ENCODE data around the gene TBCD.

TBCD gene

DNA sequence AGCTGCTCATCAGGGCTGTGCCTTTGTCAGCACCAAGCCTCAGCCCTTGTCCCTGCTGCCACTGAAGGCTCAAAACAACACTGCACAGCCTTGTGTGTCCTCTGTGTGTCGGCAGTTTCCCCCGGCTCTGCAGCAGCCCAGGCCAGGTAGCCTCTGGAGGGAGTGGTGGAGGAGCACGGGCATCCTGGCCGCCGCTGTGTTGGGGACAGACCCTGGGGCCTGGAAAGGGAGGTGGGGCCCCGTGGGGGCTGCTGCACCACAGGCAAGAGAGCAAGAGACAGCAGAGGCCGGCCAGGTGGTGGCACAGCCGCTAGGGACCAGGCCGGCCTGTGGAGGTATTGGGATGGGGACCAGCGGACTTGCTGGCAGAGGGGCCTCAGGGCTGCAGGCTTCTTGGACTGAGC lies 184.9 kb downstream of the TBCD start:
- DNase-seq (ENCODE audit: low read depth, low spot score): no peak
- H3K4me3 ChIP-seq (ENCODE audit: low read depth, low read length): no peak overlapping the region
- ChIA-PET POLR2A (no interaction called here), CTCF (no interaction called here)
- TF ChIP-seq, protein P1, sequence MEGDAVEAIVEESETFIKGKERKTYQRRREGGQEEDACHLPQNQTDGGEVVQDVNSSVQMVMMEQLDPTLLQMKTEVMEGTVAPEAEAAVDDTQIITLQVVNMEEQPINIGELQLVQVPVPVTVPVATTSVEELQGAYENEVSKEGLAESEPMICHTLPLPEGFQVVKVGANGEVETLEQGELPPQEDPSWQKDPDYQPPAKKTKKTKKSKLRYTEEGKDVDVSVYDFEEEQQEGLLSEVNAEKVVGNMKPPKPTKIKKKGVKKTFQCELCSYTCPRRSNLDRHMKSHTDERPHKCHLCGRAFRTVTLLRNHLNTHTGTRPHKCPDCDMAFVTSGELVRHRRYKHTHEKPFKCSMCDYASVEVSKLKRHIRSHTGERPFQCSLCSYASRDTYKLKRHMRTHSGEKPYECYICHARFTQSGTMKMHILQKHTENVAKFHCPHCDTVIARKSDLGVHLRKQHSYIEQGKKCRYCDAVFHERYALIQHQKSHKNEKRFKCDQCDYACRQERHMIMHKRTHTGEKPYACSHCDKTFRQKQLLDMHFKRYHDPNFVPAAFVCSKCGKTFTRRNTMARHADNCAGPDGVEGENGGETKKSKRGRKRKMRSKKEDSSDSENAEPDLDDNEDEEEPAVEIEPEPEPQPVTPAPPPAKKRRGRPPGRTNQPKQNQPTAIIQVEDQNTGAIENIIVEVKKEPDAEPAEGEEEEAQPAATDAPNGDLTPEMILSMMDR (IDR thresholded peaks at IDR 0.05; ENCODE audit: insufficient read depth, low read length, missing control alignments): no peak

DNA sequence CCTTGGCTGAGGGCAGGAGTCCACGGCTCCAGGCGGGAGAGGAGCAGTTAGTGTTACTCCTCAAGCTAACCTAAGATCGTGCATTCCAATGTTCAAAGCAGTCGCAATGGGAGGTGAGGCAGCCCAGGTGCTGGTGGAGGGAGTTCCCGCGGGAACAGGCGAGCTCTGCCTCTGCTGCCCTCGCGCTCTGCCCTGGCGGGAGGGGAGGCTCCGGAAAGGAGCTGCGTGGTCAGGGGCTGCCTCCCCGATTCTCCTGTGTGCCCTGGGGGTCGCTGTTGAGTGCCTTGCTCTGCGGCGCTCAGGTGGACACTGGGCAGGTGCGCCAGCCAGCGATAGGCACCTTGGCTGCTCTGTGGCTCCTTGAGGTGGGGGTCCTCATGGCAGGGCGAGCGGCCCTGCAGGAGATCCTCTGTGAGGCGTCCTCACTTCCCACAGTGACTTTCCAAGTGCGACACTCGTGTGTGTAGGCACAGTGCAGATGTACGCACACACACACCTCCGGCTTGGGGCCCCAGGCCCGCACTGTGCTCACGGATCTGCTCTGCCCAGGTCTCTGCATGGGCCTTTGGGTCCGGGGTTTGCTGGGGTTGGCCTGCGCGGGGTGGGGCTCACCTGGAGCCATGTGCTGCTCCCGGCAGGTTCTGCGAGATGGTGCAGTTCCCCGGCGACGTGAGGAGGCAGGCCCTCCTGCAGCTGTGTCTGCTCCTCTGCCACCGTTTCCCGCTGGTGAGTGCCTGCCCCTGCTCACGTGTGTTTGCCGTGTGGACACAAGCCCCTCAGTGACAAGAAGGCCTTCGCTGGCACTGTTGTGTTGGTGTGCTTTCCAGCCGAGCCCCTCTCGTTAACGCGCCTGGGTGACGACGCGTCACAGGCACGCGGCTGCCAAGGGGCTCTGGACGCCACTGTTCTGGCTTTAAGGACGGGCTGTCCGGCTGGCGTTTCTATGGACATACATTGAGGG lies 185.8 kb downstream of the TBCD start:
- DNase-seq (ENCODE audit: low read depth, low spot score): no peak
- no peak overlapping the region for H3K4me3 ChIP-seq (ENCODE audit: low read depth, low read length)
- TF ChIP-seq, protein P1 (IDR thresholded peaks at IDR 0.05; ENCODE audit: insufficient read depth, low read length, missing control alignments): no peak
- ChIA-PET CTCF (no interaction called here), POLR2A (no interaction called here)

DNA sequence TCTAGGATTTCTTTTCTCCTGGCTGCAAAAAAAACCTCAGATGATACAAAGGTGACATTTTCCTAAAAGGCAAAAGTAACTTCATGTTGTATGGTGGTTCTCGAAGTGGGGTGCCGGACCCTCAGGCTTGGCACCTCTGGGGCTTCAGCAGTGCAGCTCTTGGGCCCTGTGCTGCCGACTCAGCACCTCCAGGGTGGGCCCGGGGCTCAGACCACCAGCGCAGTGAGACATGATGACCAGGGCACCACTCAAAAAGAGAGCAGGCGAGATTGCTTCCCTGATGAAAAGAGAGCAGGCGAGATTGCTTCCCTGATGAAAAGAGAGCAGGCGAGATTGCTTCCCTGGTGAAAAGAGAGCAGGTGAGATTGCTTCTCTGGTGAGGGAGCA lies 186.6 kb downstream of the TBCD start:
- TF ChIP-seq, protein P1 (IDR thresholded peaks at IDR 0.05; ENCODE audit: insufficient read depth, low read length, missing control alignments): no peak
- ChIA-PET POLR2A (no interaction called here), CTCF (no interaction called here)
- DNase-seq (ENCODE audit: low read depth, low spot score): no peak
- no peak overlapping the region for H3K4me3 ChIP-seq (ENCODE audit: low read depth, low read length)

DNA sequence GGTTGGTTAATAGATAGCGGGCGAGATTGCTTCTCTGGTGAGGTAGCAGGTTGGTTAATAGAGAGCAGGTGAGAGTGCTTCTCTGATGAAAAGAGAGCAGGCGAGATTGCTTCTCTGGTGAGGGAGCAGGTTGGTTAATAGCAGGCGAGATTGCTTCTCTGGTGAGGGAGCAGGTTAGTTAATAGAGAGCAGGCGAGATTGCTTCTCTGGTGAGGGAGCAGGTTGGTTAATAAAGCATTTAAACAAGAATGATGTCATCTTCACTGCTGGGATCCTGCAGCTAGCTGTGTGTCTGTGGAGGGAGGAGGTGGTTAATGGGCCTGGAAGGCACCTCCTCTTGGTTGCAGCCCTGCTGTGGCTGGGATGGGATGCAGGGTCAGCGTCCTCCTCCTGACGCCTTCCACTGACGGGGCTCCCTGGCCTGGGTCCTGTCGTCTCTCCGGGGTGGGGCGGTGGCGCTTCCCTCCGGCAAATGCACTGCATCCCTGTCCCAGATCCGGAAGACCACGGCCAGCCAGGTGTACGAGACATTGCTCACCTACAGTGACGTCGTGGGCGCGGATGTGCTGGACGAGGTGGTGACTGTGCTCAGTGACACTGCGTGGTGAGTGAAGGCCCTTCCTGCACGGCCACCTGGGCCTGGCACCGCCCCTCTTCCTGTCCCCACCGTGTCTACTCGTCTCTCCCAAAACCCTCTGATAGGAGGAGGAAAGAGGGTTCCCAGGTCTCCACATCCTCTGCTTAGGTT lies 187.2 kb downstream of the TBCD start:
- ChIA-PET POLR2A (no interaction called here), CTCF (no interaction called here)
- no peak for DNase-seq (ENCODE audit: low read depth, low spot score)

DNA sequence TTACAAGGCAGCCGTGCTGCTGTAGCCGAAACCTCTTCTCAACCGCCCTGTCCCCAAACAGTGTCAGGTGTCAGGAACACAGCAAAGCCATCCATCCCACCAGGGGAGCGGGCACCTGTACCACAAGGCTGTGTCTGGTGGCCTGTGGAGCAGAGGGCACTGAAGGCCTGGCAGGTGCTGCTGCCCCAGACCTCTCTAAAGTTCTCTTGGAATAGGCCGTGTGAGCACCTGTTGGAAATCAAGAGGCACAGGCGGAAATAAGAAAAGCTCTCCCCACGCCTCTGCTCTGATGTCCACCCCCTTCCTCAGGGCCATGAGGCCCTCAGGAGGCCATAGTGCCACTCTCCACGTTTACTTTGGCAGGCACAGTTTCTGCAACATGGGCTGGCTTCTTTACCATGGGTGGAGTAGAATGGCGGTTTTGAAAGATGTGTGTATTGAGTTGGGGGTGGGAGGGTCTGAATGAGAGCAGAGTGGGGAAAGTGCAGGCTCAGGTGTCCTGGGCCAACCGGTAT lies 187.8 kb downstream of the TBCD start:
- TF ChIP-seq, protein P1 (IDR thresholded peaks at IDR 0.05; ENCODE audit: insufficient read depth, low read length, missing control alignments): no peak
- DNase-seq (ENCODE audit: low read depth, low spot score): no peak
- POLR2A ChIA-PET: no interaction called here
- CTCF ChIA-PET: no interaction called here
- no peak overlapping the region for H3K4me3 ChIP-seq (ENCODE audit: low read depth, low read length)

More for the DNA sequence above, 187.2 kb downstream of the TBCD start:
- TF ChIP-seq, protein P1 (IDR thresholded peaks at IDR 0.05; ENCODE audit: insufficient read depth, low read length, missing control alignments): no peak
- no peak overlapping the region for H3K4me3 ChIP-seq (ENCODE audit: low read depth, low read length)
